H1 (cell line): ENCODE results near the gene SERPINB6. TPM values are rescaled to one million over a fixed set of nuclear protein-coding genes. Genes with fewer than 3 reads are reported as not detected.

Experiments
- CTCF ChIA-PET: fragments of 300-600 bp; sonication (Branson Sonifier 250); formaldehyde crosslinking; loops from one replicate; lab custom pipeline; 2021; ENCODE audit not compliant: partially characterized antibody; lab: Charles Lee
- POLR2A ChIA-PET: fragments of 300-600 bp; sonication (Branson Sonifier 250); formaldehyde crosslinking; loops from one replicate; lab custom pipeline; 2021; ENCODE audit warnings: inconsistent platforms; ENCODE audit not compliant: partially characterized antibody; lab: Charles Lee
- DNase-seq, 2 experiments: peaks; one replicate each; pipeline versions ENCODE4 v3.0.0 to v3.0.0-alpha.2; 2010 to 2022; ENCODE audit warnings: low spot score in 2 of 2, low read depth in 1 of 2, mixed read lengths in 1 of 2
- FAIRE-seq: peaks from 2 replicates; lab custom pipeline; 2011; peaks lifted over from hg19 to GRCh38; lab: Jason Lieb, UNC
- H2AFZ ChIP-seq: 2 replicates; pipeline ENCODE4 v1.8.1; 2012; ENCODE audit warnings: low read length, inconsistent platforms
- H2AK5ac ChIP-seq: 2 replicates; pipeline ENCODE4 v1.6.1; 2013; ENCODE audit warnings: low read depth, low read length
- H2BK120ac ChIP-seq: replicated peaks from 2 replicates; pipeline ENCODE3; 2013; ENCODE audit warnings: low read depth, low read length, inconsistent platforms
- H2BK12ac ChIP-seq: 2 replicates; pipeline ENCODE4 v1.6.1; 2013; ENCODE audit warnings: low read depth, low read length
- H2BK15ac ChIP-seq: 2 replicates; pipeline ENCODE4 v1.6.1; 2013; ENCODE audit warnings: low read length
- H2BK20ac ChIP-seq: 2 replicates; pipeline ENCODE4 v1.6.1; 2013; ENCODE audit warnings: low read length
- H2BK5ac ChIP-seq: 2 replicates; pipeline ENCODE4 v1.6.1; 2013; ENCODE audit warnings: low read depth, low read length
- H3K14ac ChIP-seq: 2 replicates; pipeline ENCODE4 v1.6.1; 2013; ENCODE audit warnings: inconsistent platforms; ENCODE audit not compliant: insufficient read length
- H3K18ac ChIP-seq: 2 replicates; pipeline ENCODE4 v1.6.1; 2013; ENCODE audit warnings: low read length; ENCODE audit errors: extremely low read depth
- H3K23ac ChIP-seq: 2 replicates; pipeline ENCODE4 v1.6.1; 2013; ENCODE audit warnings: inconsistent platforms; ENCODE audit not compliant: insufficient read length
- H3K23me2 ChIP-seq: 2 replicates; pipeline ENCODE4 v1.6.1; 2013; ENCODE audit warnings: low read depth, low read length
- H3K27ac ChIP-seq: 2 replicates; pipeline ENCODE4 v1.6.1; 2011; ENCODE audit warnings: low read depth, low read length, inconsistent platforms
- H3K27me3 ChIP-seq, 4 experiments: replicated peaks in 1 of 4; 1 replicate in 1 of 4; 2 replicates in 3 of 4; pipeline versions ENCODE4 v1.6.1 to v1.8.1; 2011 to 2013; ENCODE audit warnings: low read length in 3 of 4, mild to moderate bottlenecking in 3 of 4, inconsistent platforms in 2 of 4, mixed read lengths in 2 of 4, moderate library complexity in 1 of 4; ENCODE audit not compliant: control insufficient read depth in 3 of 4, insufficient read depth in 3 of 4; ENCODE audit errors: extremely low read depth in 1 of 4
- H3K36me3 ChIP-seq, 4 experiments: 2 replicates each; pipeline versions ENCODE4 v1.6.1 to v1.8.1; 2011 to 2013; ENCODE audit warnings: mild to moderate bottlenecking in 4 of 4, low read length in 3 of 4, moderate library complexity in 2 of 4, control low read depth in 1 of 4, inconsistent platforms in 1 of 4; ENCODE audit not compliant: insufficient read depth in 4 of 4, control insufficient read depth in 2 of 4
- H3K4ac ChIP-seq: replicated peaks from 2 replicates; pipeline ENCODE3; 2013; ENCODE audit warnings: low read length, low read depth, mixed read lengths, inconsistent platforms; ENCODE audit not compliant: insufficient read length
- H3K4me1 ChIP-seq, 4 experiments: replicated peaks in 1 of 4; 1 replicate in 1 of 4; 2 replicates in 3 of 4; pipeline versions ENCODE4 v1.6.1 to v1.8.1; 2011 to 2013; ENCODE audit warnings: low read length in 3 of 4, inconsistent platforms in 2 of 4, mixed read lengths in 1 of 4; ENCODE audit not compliant: insufficient read depth in 4 of 4, control insufficient read depth in 3 of 4
- H3K4me2 ChIP-seq, 2 experiments: 2 replicates each; pipeline versions ENCODE4 v1.6.1 to v1.8.1; 2011 to 2013; ENCODE audit warnings: low read depth in 2 of 2, low read length in 2 of 2, control low read depth in 1 of 2, inconsistent platforms in 1 of 2, mild to moderate bottlenecking in 1 of 2; ENCODE audit not compliant: insufficient read depth in 1 of 2
- H3K4me3 ChIP-seq, 4 experiments: fragments of 200-600, 300-600 bp in 1 of 4; sonication (generic), shearing (Covaris generic), sonication (Bioruptor Twin) in 1 of 4; 2 replicates each; pipeline versions ENCODE4 v1.5.1 to v1.8.1; 2011 to 2016; ENCODE audit warnings: low read length in 4 of 4, low read depth in 3 of 4, control low read depth in 2 of 4, inconsistent platforms in 2 of 4, mild to moderate bottlenecking in 2 of 4, mixed read lengths in 1 of 4, moderate library complexity in 1 of 4; ENCODE audit not compliant: insufficient read depth in 2 of 4; ENCODE audit errors: extremely low read depth in 1 of 4
- H3K56ac ChIP-seq: replicated peaks from 2 replicates; pipeline ENCODE3; 2013; ENCODE audit warnings: low read depth, mild to moderate bottlenecking, mixed read lengths, low read length, inconsistent platforms; ENCODE audit not compliant: insufficient read length
- H3K79me1 ChIP-seq: 2 replicates; pipeline ENCODE4 v1.6.1; 2013; ENCODE audit warnings: low read depth, low read length, control low read depth
- H3K79me2 ChIP-seq, 2 experiments: 2 replicates each; pipeline versions ENCODE4 v1.6.1 to v1.8.1; 2012 to 2013; ENCODE audit warnings: low read length in 2 of 2, mild to moderate bottlenecking in 2 of 2, inconsistent platforms in 1 of 2; ENCODE audit not compliant: insufficient read depth in 2 of 2, control insufficient read depth in 1 of 2
- H3K9ac ChIP-seq, 4 experiments: replicated peaks in 1 of 4; 1 replicate in 1 of 4; 2 replicates in 3 of 4; pipeline versions ENCODE4 v1.6.1 to v1.8.1; 2011 to 2013; ENCODE audit warnings: low read depth in 3 of 4, low read length in 3 of 4, control low read depth in 2 of 4, mild to moderate bottlenecking in 2 of 4, moderate library complexity in 2 of 4, inconsistent platforms in 1 of 4; ENCODE audit errors: extremely low read depth in 1 of 4
- H3K9me3 ChIP-seq, 2 experiments: 2 replicates each; pipeline versions ENCODE4 v1.6.1 to v1.8.1; 2012 to 2013; ENCODE audit warnings: mild to moderate bottlenecking in 2 of 2, moderate library complexity in 2 of 2, control low read depth in 1 of 2, inconsistent platforms in 1 of 2, low read depth in 1 of 2, low read length in 1 of 2, mixed read lengths in 1 of 2; ENCODE audit not compliant: insufficient read depth in 2 of 2
- H4K20me1 ChIP-seq, 2 experiments: replicated peaks in 1 of 2; 2 replicates each; pipeline versions ENCODE3 to v1.8.1; 2011 to 2013; ENCODE audit warnings: inconsistent platforms in 2 of 2, low read length in 2 of 2, mild to moderate bottlenecking in 1 of 2; ENCODE audit not compliant: insufficient read depth in 2 of 2, control insufficient read depth in 1 of 2
- H4K5ac ChIP-seq: 2 replicates; pipeline ENCODE4 v1.6.1; 2013; ENCODE audit warnings: low read length, low read depth, mixed read lengths, inconsistent platforms; ENCODE audit not compliant: insufficient read length
- H4K8ac ChIP-seq: 2 replicates; pipeline ENCODE4 v1.8.0; 2013; ENCODE audit warnings: mild to moderate bottlenecking, moderate library complexity, low read length, inconsistent platforms; ENCODE audit not compliant: insufficient read depth; ENCODE audit errors: extremely low read depth
- H4K91ac ChIP-seq: replicated peaks from 2 replicates; pipeline ENCODE3; 2013; ENCODE audit warnings: low read length, mixed read lengths, inconsistent platforms; ENCODE audit not compliant: insufficient read length
- BACH1 ChIP-seq: IDR thresholded peaks from 2 replicates; pipeline ENCODE4 v1.6.1; 2012; ENCODE audit warnings: low read length, improper control_type of control experiment
- BRCA1 ChIP-seq: IDR thresholded peaks from 2 replicates; pipeline ENCODE4 v1.6.1; 2012; ENCODE audit warnings: low read depth, low read length, improper control_type of control experiment
- CEBPB ChIP-seq: IDR thresholded peaks from 2 replicates; pipeline ENCODE4 v1.6.1; 2012; ENCODE audit warnings: low read depth, low read length
- CHD1 ChIP-seq: IDR thresholded peaks from 2 replicates; pipeline ENCODE4 v1.6.1; 2012; ENCODE audit warnings: low read depth, low read length, improper control_type of control experiment
- CTBP2 ChIP-seq: IDR thresholded peaks from 2 replicates; pipeline ENCODE4 v1.7.0; 2011; ENCODE audit warnings: borderline replicate concordance, mild to moderate bottlenecking, moderate library complexity, mixed read lengths, low read length; ENCODE audit not compliant: insufficient read depth, insufficient read length
- HDAC6 ChIP-seq: IDR thresholded peaks from one replicate; pipeline ENCODE4 v1.7.1; 2012; ENCODE audit warnings: low read depth, mild to moderate bottlenecking, inconsistent platforms, low read length, moderate library complexity
- RAD21 ChIP-seq, 2 experiments: IDR thresholded peaks in 1 of 2; conservative IDR thresholded peaks in 1 of 2; 2 replicates each; pipeline ENCODE4 v1.6.1; 2011; ENCODE audit warnings: low read depth in 2 of 2, low read length in 2 of 2, improper control_type of control experiment in 1 of 2, inconsistent platforms in 1 of 2, mild to moderate bottlenecking in 1 of 2, moderate library complexity in 1 of 2
- SIN3A ChIP-seq, 2 experiments: IDR thresholded peaks in 1 of 2; conservative IDR thresholded peaks in 1 of 2; 2 replicates each; pipeline ENCODE4 v1.6.1; 2011 to 2012; ENCODE audit warnings: low read length in 2 of 2, improper control_type of control experiment in 1 of 2, low read depth in 1 of 2, mild to moderate bottlenecking in 1 of 2
- WGBS, 2 experiments: shearing (Covaris generic) in 1 of 2; methylation state at CpG; one replicate each; pipeline versions ENCODE4 v1.1.6 to v1.1.7; 2013 to 2015; ENCODE audit warnings: low lambda C conversion rate in 2 of 2, mixed read lengths in 2 of 2, inconsistent platforms in 1 of 2, low coverage in 1 of 2, missing lambda C conversion rate in 1 of 2; ENCODE audit not compliant: insufficient replicate concordance in 2 of 2, insufficient coverage in 1 of 2, insufficient read length in 1 of 2; ENCODE audit errors: extremely low coverage in 1 of 2, missing lambda C conversion rate in 1 of 2; 5-methylcytosine and 5-hydroxymethylcytosine counted together
- polyA plus RNA-seq, 7 experiments: library from polyadenylated mRNA; depleted of rRNA in 3 of 7; stranded (reverse) in 5 of 7; unstranded in 2 of 7; fragments of >200 nt in 5 of 7; fragments of 200-250 nt in 2 of 7; gene quantifications; 1 replicate in 5 of 7; 2 replicates in 1 of 7; 4 replicates in 1 of 7; pipeline versions ENCODE4 v1.2.1 to v1.2.3, GENCODE V29; 2011 to 2013; ENCODE audit warnings: missing spikeins in 2 of 7, mixed read lengths in 2 of 7
- total RNA-seq: library from RNA; stranded (reverse); fragmentation: NEBNext Ultra II Directional; extraction: Animal tissue kit (Norgen Biotek cat#: 25700); gene quantifications from 2 replicates; pipeline ENCODE4 v1.2.1, GENCODE V29; 2021
- TF ChIP-seq, protein P1 (sequence below): IDR thresholded peaks from 2 replicates; pipeline ENCODE4 v1.6.1; 2011; ENCODE audit warnings: low read length, improper control_type of control experiment
- TF ChIP-seq, protein P2 (sequence below): IDR thresholded peaks from 2 replicates; pipeline ENCODE4 v1.6.1; 2011; ENCODE audit warnings: low read depth, mild to moderate bottlenecking, low read length; ENCODE audit not compliant: insufficient read depth

The SERPINB6 gene
- total and polyA plus RNA-seq, 2 of the 8 experiments (the other 6 are each of a cell fraction or from before 2014, with no cell fraction given) = 27.2 to 29.4 TPM

DNA sequence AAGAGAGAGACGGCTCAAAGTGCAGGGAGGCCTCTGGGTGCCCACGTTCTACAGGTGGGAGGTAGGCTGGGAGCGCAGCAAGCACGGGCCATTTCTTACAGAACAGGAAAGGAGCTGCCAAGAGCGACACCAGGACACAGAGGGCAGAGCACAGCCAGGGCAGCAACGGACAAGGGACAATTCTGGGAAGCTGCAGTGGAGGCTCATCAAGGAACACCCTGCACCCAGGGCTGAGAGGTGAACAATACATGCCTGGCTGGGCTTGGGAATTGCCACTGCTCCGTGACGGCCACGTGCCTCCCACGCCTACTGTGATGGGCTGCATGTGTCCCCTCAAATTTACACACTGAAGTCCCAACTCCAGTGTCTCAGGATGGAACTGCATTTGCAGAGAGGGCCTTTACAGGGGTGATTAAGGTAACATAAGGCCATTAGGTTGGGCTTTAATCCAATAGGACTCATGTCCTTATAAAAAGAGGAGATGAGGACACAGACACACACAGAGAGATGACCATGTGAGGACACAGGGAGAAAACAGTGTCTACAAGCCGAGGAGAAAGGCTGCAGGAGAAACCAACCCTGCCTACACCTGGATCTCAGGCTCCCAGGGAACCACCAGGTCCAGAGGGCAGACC lies 13.6 kb downstream of the SERPINB6 start:
- POLR2A ChIA-PET = interaction anchor here (0.8 kb wide), 1 partner anchor 81 kb away, joined by 3 read pairs; no protein-coding TSS in a partner anchor
- Histone ChIP-seq H2BK20ac (peak overlapping the region; percentile 43; the same call in 1 of the 2 replicates), H2BK5ac (no peak overlapping the region), H2BK15ac (no peak overlapping the region), H3K56ac (no peak overlapping the region), H2AFZ (no peak overlapping the region), H3K18ac (no peak overlapping the region), H4K91ac (no peak overlapping the region), H4K20me1 (no peaks in the 10 kb centered on the region), H3K36me3 (no peaks in the 10 kb centered on the region), H3K27ac (no peak overlapping the region), H3K4me3 (no peak overlapping the region), H4K8ac (0 out of 2 replicates have a peak overlapping the region, but pooled peaks have one; percentile 7), H3K27me3 (no peaks in the 10 kb centered on the region), H3K79me1 (peaks cover 2% of the 10 kb centered on the region; the same call in 1 of the 2 replicates), H2BK120ac (no peak overlapping the region), H3K9ac (no peak overlapping the region), H3K4me1 (peaks cover 16 to 23% (median 19%) of the 10 kb centered on the region in 4 experiments), H3K4me2 (no peak overlapping the region), H3K23me2 (no peaks in the 10 kb centered on the region), H3K9me3 (no peaks in the 10 kb centered on the region), H3K79me2 (no peaks in the 10 kb centered on the region), H2BK12ac (no peak overlapping the region), H2AK5ac (peak overlapping the region; percentile 29; the same call in 1 of the 2 replicates), H3K23ac (no peak overlapping the region), H3K14ac (no peak overlapping the region), H3K4ac (no peak overlapping the region), H4K5ac (no peak overlapping the region)
- CTCF ChIA-PET = interaction anchor here (0.5 to 20.6 kb wide), 7 partner anchors 8 to 233 kb away, joined by 3 to 293 read pairs (median 3); no protein-coding TSS in a partner anchor
- FAIRE-seq (no peak), DNase-seq (no peak)
- WGBS, 2 experiments = 92% methylated on average over 11 of the region's 11 CpGs; no CpG with 5 or more reads in 1 of the 2 experiments
- TF ChIP-seq CTBP2 = no peak
- no peak for TF ChIP-seq SIN3A (conservative IDR thresholded peaks at IDR 0.05 in 1 of 2, IDR thresholded peaks at IDR 0.05 in 1 of 2; ENCODE audit: low read depth in 1 of 2, low read length in 2 of 2)
- TF ChIP-seq BACH1 = no peak
- TF ChIP-seq, protein P1, sequence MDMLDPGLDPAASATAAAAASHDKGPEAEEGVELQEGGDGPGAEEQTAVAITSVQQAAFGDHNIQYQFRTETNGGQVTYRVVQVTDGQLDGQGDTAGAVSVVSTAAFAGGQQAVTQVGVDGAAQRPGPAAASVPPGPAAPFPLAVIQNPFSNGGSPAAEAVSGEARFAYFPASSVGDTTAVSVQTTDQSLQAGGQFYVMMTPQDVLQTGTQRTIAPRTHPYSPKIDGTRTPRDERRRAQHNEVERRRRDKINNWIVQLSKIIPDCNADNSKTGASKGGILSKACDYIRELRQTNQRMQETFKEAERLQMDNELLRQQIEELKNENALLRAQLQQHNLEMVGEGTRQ = no peak
- no peak for TF ChIP-seq CEBPB
- no peak for TF ChIP-seq HDAC6
- no peak for TF ChIP-seq CHD1
- no peak for TF ChIP-seq RAD21 (IDR thresholded peaks at IDR 0.05 in 1 of 2, conservative IDR thresholded peaks at IDR 0.05 in 1 of 2; ENCODE audit: low read depth in 2 of 2, low read length in 2 of 2)
- no peak for TF ChIP-seq BRCA1
- TF ChIP-seq, protein P2, sequence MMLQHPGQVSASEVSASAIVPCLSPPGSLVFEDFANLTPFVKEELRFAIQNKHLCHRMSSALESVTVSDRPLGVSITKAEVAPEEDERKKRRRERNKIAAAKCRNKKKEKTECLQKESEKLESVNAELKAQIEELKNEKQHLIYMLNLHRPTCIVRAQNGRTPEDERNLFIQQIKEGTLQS = no peak
